GM21367 (cell line): ENCODE measurements around the gene SPIC.
"Not testable (repeated sequence)": the region's sequence is repeated elsewhere in the genome, so short reads cannot be mapped to it uniquely, and the experiment has no call there.

Source experiments
- ATAC-seq: cut with Tn5 transposase; IDR thresholded peaks from one replicate; pipeline ENCODE4 v1.9.1; 2021; ENCODE audit not compliant: unreplicated experiment

Gene SPIC

DNA sequence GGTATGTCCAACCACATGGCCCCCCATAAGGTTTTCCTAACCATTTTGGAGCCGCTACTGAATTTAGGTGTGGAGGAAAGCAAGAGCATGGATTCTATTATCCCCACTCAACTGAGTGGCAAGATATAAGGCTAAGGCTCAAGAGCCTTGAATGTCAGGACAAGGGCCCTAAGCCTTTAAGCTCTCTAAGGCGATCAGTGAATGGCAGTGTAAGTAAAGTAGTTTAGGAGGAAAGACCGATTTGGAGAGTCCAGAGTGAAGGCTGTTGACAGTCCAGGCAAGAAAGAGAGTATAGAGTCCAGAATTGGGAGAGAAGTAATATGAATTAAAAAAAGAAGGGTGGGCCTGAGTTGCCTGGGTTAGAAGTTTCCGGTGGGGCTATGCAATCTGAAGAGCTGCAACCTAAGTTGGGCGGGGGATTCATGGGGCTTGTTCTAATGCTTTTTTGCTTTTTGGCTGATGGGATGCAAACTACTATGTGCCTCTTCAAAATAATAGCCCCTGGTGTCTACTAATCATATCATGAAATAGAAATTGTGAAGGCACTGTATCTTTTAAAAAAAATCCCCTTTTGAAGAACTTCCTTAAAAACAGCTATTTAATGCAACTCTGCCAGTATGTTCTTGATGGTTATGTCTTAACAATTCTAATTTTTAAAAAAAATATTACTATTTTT lies at the start of gene SPIC:
Gene SPIC, plus strand, starts transcription at position 626 of the 676 bp plus-strand sequence. CDS start 1,569 bp downstream, outside the sequence.
- ATAC-seq: no peak

DNA sequence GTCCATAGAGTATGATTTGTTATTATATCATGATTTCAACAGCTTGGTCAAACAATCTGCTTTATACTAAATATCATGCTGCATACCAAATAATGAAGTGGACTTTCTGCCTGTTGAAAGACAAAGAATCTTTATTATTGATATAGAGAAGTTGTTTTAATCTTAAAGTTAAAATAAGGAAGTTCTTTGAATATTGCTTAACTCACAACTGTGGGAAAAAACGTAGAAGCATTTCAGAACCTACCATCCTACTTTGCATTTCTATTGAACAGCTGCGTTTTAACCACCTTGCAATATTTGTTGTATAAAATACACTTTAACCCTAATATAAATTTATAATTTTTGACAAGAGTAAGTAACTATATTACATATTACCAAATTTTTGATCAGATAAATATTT lies 44.7 kb upstream of the SPIC start:
- no peak for ATAC-seq

DNA sequence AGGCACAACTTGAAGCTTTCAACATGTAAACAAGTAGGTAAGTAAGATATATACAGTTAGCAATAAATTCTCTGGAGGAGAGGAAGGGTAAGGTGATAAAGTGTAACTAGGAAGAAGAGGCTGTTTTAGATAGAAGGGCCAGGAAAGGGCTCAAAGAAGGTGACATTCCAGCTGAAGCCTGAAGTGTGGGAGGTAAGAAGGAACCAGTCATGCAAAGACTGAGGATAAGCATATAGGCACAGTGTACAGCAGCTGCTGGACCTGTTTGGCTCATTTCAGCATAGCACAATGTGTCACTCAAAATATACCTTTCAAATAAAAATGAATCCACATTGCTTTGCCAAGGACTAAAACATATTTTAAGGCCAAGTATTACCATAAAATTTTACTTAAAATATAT lies 39.0 kb upstream of the SPIC start:
- no peak for ATAC-seq

DNA sequence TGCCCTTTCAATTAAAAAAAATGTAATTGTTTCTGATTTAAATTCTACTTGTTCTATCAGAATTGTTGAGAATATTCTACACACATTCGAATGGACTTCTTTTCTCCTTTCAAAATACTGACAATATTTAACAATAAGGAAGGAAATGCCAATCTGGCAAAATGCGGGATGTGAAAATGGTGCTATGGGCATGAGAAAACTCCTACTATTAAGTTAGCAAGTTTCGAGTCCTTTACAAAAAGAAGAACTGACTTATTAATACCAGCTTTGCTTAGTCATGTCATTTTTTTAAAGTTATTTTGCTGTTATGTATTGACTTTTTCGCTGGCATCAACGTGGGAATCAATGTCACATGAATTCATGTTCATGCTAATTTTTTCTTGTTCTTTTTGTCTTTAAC lies 35.9 kb upstream of the SPIC start:
- ATAC-seq: no peak

DNA sequence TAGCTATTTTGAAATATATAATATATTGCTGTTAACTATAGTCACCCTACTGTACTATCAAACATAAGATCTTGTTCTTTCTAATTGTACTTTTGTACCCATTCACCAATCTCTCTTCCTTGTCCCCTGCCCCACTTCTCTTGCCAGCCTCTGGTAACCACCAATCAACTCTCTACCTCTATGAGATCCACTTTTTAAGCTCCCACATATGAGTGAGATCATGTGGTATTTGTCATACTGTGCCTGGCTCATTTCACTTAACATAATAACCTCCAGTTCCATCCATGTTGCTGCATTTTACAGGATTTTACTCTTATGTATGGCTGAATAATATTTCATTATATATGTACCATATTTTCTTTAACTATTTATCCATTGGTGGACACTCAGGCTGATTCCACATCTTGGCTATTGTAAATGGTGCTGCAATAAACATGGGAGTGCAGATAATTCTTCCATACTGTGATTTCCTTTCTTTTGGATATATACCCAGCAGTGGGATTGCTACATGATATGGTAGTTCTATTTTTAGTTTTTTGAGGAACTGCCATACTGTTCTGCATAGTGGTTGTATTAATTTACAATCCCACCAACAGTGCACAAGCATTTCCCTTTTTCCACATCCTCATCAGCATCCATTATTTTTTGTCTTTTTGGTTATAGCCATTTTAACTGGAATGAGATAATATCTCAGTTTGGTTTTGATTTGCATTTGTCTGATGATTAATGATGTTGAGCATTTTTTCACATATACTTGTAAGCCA lies 33.5 kb upstream of the SPIC start:
- ATAC-seq: no peak

DNA sequence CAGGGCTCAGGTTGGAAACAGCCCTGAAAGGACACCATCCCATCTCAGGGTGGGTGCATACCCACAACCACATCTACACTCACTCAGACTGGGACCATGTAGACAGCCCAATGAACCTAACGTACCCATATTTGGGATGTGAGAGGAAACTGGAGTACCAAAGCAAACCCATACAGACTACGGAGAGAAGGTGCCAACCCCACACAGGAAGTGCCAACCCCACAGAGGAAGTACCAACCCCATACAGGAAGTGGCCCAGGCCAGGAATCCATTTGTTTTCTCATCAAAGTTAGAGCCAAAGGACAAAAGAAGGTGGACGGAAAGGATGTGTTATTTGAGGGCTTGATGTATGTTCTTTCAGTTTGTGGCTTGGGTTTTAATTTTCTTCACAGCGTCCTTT lies 19.5 kb upstream of the SPIC start:
- ATAC-seq: no peak

DNA sequence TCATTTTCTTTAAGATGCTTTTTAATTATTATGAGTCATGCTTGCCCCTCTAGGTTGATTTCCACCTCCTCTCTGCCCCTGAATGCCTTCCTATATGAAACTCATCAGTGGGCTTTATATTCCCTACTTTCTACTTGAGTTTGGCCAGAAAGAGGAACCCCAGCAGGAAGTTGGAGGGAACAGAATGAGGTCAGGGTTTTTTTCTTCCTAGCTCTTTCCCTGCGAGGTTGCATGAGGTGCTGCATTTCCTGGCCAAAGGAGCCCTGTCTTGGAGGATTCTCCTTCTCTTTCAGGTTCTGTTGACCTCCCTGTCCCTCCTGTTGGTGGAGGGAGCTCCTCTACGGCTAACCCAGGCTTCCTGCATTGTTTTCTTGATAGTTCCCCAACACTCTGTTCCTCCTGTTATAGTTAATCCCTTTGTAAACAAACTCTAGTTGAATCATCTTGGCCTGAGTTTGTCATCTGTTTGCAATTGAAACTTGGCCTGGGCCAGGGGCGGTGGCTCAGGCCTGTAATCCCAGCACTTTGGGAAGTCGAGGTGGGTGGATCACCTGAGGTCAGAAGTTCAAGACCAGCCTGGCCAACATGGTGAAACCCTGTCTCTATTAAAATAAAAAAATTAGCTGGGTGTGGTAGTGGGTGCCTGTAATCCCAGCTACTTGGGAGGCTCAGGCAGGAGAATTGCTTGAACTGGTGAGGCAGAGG lies 15.3 kb upstream of the SPIC start:
- ATAC-seq: no peak

DNA sequence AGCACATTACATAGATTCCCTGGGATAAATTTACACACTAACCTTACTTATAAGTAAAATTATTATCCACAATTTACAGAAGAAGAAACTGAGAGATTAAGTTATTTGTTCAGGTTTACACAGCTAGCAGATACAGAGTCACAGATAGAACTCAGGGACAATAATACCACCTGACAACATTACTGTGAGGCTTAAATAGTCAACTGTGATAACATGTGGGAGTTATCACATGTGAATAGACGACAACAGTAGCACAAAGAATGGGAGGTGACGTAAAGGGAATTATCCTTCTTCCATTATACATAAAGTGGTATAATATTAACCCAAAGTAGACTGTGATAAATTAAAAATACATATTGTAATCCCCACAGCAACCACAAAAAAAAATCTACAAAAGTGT lies 6.2 kb upstream of the SPIC start:
- no peak for ATAC-seq

DNA sequence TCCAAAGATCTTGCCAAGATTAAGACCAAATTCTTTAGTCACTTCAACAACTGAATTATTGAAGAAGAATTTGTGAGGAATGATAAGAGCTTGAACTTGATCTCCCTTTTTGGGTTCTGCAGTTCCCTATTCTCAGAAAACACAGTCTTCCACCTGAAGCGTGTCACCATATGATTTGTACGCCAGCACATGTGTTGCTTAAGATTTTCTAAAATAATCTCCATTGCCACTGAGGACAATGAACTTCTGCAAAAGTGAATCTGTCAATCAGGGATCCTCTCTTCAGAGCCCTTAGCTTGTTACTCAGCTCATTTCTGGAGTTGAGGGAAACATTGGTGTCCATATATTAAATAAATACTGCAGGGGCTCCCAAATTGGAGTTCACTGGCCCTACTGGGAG lies 4.2 kb upstream of the SPIC start:
- ATAC-seq: no peak

DNA sequence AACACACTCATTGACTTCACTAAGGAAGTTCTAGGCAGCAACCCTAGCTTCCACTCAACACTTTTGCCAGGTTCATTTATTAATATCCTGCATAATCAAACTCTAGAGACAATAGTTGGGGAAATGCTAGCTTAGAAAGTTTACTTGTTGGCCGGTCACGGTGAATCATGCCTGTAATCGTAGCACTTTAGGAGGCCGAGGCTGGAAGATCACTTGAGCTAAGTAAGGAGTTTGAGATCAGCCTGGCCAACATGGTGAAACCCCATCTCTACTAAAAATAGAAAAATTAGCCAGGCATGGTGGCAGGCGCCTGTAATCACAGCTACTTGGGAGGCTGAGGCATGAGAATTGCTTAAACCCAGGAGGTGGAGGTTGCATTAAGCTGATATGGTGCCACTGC lies 3.3 kb upstream of the SPIC start:
- ATAC-seq: not testable (repeated sequence)

DNA sequence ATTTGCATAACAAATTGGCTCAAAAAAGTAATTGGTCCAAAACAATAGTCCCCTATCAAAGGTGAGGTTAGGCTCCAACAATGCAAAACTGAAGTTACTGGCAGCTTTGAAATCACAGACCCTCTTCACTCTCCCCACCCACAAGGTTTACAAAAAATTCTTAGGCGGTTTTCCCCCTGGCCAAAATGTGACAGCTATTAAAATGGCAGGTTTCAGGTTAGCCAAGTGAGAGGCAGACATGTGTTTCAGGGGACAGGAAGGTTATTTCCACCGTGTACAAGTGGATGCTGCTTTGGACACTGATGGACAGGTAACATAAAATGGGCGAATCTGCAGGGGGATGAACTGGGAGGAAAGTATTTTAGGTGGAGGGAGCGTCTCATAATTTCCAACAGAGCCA lies 888 bp upstream of the SPIC start:
- no peak for ATAC-seq

DNA sequence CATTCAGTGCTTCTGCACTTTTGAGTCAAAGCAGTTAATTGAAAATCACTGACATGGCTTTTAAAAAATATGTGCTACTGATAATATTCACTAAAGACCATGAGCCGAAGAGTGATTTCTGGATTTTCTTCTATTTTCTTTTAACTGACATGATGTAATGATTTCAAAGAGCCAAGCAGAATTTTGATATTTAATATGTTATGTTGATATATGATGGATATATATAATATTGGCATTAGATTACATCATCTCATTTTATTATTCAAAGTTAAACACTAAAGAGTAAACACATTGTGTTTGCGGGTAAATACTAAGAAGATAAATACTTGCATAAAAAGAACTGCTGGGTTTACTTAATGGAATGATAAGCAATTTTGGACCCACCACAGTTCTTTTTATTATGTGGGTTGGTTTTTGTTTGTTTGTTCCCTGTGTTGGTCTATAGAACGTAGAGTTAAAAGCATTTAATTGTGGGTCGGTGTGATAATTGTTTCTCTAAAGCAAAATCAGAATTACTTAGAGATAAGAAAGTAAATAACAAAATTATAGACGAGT lies 692 bp downstream of the SPIC start:
- no peak for ATAC-seq

DNA sequence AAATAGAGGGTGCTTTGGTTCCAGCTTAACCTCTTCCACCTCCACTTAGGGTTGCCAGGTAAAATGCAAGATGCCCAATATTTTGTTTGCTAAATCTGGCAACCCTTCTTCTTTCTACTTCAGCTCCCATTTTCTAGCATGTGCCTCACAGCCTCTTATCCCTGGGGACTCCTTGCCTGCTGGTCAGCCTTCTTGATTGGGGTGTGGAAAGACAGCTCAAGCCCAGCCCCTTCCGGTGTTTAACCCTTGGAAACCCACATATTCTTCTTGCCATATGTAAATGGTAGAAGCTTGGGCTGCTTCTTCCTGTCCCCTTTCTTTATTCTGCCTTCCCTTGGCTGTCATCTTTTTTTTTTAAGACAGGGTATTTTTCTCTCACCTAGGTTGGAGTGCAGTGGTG lies 5.7 kb downstream of the SPIC start:
- ATAC-seq: no peak

DNA sequence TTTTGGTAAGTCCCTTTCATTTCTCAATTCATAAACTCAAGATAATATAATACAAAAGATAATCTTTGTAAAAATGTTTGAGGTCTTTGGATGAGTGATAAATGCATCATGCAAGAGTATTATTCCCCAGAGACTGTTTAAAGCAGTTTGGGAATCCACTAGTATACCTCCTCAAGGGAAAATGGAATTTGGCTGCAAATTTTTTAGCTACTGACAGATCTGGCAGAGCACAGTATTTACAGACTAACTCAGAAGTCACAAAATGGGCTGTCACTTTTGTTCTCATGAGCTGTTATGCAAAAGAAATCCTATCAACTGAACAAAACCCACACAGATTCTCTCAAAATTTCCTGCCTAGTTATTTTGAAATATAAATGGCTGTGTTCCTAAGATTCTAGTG lies 9.9 kb downstream of the SPIC start:
- ATAC-seq: no peak

DNA sequence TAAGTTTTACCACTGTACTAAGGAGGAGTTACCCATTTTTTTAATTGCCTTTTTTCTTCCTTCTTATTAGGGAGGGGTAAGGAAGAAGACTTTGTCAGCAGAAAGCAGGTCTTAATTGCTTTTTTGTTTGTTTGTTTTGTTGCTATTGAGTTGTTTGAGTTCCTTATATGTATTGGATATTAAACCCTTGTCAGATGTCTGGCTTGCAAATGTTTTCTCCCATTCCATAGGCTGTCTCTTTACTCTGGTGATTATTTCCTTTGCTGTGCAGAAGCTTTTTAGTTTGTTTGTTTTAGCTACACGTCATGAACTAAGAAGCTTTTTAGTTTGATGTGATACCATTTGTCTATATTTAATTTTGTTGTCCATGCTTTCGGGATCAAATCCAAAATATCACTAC lies 13.3 kb downstream of the SPIC start:
- ATAC-seq: no peak

DNA sequence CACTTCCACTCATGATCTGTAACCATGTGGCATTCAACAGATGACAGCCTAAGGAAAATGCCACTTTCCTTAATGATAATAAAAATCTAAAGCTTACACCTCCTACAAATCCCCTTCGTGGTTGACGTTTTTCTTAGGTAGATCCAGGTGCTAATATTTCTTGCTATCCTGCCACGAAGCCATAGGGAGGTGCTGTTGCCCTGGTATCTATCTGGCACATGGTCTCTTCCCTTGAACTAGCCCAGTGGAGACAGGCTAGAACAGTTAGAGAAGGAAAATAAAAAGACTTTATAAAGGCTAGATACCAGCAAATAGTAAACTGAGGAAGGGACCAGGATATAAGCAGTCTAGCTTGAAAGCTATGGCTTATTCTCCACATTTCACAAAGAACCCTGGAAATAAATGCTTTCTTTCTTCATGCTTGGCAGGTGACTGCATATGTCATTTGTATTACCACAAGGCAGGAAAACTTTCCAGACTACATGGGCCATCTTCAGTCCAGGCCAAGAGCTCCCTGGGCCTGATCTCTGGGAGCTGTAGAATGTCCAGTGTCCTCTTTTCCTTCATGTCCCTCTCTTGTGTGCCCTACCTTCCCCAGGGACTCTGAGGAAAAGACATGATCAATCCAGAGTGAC lies 15.3 kb downstream of the SPIC start:
- no peak for ATAC-seq

DNA sequence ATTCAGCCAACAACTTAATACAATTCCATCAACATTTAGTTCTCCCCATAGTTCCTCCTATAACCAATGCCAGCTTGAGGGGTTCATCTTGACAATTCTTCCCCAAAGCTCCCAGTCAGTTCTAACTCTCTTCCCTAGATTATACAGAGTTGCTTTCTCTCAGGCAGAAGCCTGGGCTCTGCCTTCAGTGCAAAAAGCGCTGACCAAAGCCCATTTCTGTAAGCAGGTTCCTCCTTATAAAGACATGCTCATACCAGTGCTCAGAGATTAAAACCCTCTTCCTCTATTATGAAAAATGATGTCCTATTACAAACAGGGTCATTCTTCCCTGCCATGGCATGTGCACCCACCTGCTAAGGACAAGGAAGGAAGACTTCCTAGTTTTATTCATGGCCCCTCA lies 16.2 kb downstream of the SPIC start:
- ATAC-seq: no peak

DNA sequence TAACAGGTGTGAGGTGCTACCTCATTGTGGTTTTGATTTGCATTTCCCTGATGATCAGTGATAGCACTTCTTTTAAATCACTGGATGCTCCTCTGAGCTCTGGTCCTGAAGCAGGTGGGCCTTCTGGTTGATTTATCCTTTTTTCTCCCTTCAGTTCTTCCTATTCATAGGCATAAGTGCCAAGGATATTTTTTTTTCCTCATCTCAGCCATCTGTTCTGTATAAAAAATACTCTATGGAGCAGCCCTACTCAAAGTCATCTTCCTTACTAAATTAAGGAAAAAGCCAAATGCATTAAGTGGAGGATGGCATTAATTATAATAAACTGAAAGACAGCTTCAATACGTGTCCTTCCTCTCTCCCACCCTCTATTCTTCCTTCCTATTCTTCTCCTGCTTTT lies 18.4 kb downstream of the SPIC start:
- no peak for ATAC-seq

DNA sequence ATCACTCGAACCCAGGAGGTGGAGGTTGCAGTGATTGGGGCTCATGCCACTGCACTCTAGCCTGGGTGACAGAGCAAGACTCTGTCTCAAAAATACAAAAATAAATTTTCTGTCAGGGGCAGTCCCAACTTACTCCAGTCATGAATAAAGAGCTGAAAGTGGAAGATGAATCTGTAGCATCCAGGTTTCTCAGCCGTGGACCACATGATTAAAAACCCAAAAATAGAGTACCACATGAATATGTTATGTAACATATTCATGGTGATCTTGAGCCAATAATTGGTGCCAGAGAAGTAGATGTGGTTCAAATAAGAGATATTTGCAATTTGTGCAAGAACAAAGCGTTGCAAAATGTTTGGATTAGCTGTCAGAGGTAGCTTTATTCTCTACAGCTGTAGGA lies 23.1 kb downstream of the SPIC start:
- ATAC-seq: no peak

DNA sequence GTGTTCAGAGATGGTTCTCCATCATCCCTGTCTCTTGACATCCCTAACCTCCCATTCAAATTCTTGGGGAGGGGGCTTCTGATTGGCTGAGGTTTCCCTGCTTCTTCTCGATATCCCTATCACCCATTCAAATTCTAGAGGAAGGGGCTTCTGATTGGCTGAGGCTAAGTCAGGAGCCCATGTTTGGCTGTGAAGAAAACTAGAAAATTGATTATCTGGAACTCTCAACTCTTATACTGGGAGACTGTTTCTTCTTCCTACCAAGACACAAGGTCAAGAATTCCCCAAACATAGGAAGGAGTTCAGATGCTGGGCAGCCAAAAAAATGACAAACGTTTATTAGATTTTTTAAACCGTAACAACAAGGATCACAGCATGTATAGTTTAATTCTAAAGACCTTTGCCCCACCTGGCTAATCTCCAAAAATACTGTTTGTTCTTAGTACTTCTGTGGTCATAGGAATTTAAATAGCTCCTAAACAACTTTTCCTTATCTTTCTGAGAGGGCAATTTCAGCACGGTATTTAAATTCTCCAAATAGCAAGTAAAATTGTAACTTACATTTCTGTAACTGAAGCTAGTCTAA lies 26.4 kb downstream of the SPIC start:
- no peak for ATAC-seq

DNA sequence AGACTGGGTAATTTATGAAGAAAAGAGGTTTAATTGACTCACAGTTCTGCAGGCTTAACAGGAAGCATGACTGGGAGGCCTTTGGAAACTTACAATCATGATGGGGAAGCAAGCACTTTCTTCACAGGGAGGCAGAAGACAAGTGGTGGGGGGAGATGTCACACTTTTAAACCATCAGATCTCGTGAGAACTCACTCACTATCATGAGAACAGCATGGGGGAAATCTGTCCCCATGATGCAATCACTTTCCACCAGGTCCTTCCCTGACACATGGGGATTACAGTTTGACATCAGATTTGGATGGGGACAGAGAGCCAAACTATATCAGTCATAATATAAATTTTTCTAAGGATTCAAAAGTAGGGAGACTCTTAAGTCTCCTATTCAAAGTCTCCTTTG lies 46.0 kb downstream of the SPIC start:
- ATAC-seq: no peak
